SIG-M5 treated with dmso at 0.1 percent for 504 hours (cell line): Measurements from ENCODE around the gene DSCAML1.

Experiments used
- DNase-seq: peaks from one replicate; lab custom pipeline; 2025; ENCODE audit not compliant: unreplicated experiment; lab: John Stamatoyannopoulos, UW

DSCAML1 gene

GRCh38 chr11:117394221-117394925 is 402.6 kb downstream of the DSCAML1 start:
- DNase-seq, result no peak

GRCh38 chr11:117392979-117393378 is 404.0 kb downstream of the DSCAML1 start:
- no peak for DNase-seq

- DNase-seq, result no peak
Measured at GRCh38 chr11:117392001-117392690, 404.9 kb downstream of the DSCAML1 start.

- no peak for DNase-seq
Measured at GRCh38 chr11:117391181-117391580, 405.8 kb downstream of the DSCAML1 start.

- DNase-seq, result no peak
Measured at GRCh38 chr11:117390743-117391142, 406.3 kb downstream of the DSCAML1 start.

- no peak for DNase-seq
Measured at GRCh38 chr11:117387992-117388755, 408.8 kb downstream of the DSCAML1 start.

GRCh38 chr11:117385906-117386305 is 411.1 kb downstream of the DSCAML1 start:
- DNase-seq, result no peak

- DNase-seq, result no peak
Measured at GRCh38 chr11:117385471-117385870, 411.5 kb downstream of the DSCAML1 start.

- DNase-seq, result no peak
Measured at GRCh38 chr11:117384045-117384444, 413.0 kb downstream of the DSCAML1 start.

- no peak for DNase-seq
Measured at GRCh38 chr11:117382746-117383145, 414.3 kb downstream of the DSCAML1 start.

GRCh38 chr11:117381481-117382387 is 415.3 kb downstream of the DSCAML1 start:
- DNase-seq, result no peak

- DNase-seq, result no peak
Measured at GRCh38 chr11:117380676-117381075, 416.3 kb downstream of the DSCAML1 start.

GRCh38 chr11:117378976-117379865 is 417.8 kb downstream of the DSCAML1 start:
- no peak for DNase-seq
